Ishikawa (cell line): ENCODE data around the gene KRT27.
A peak's percentile ranks its signal among the peaks of the same experiment; 100 is the strongest.

ENCODE experiments used
- CEBPB ChIP-seq: IDR thresholded peaks from 2 replicates; pipeline ENCODE4 v1.6.1; 2012
- CREB1 ChIP-seq: IDR thresholded peaks from 2 replicates; pipeline ENCODE4 v1.6.1; 2012; ENCODE audit warnings: low read depth
- EGR1 ChIP-seq: IDR thresholded peaks from 2 replicates; pipeline ENCODE4 v1.6.1; 2012
- EP300 ChIP-seq: IDR thresholded peaks from 2 replicates; pipeline ENCODE4 v1.6.1; 2012; ENCODE audit warnings: borderline replicate concordance
- FOXM1 ChIP-seq: IDR thresholded peaks from 2 replicates; pipeline ENCODE4 v1.6.1; 2012; ENCODE audit warnings: low read depth, borderline replicate concordance
- NFIC ChIP-seq: IDR thresholded peaks from 2 replicates; pipeline ENCODE4 v1.6.1; 2012
- RAD21 ChIP-seq: IDR thresholded peaks from 2 replicates; pipeline ENCODE4 v1.6.1; 2012; ENCODE audit warnings: low read depth
- TAF1 ChIP-seq: IDR thresholded peaks from 2 replicates; pipeline ENCODE4 v1.6.1; 2012; ENCODE audit warnings: low read depth, mild to moderate bottlenecking
- TCF12 ChIP-seq: IDR thresholded peaks from 2 replicates; pipeline ENCODE4 v1.6.1; 2012; ENCODE audit warnings: low read depth
- TEAD4 ChIP-seq: IDR thresholded peaks from 2 replicates; pipeline ENCODE4 v1.6.1; 2012
- YY1 ChIP-seq: IDR thresholded peaks from 2 replicates; pipeline ENCODE4 v1.6.1; 2012; ENCODE audit warnings: low read depth
- ZBTB7A ChIP-seq: IDR thresholded peaks from 2 replicates; pipeline ENCODE4 v1.6.1; 2012; ENCODE audit warnings: low read depth
- TF ChIP-seq, protein P1 (sequence below): IDR thresholded peaks from 2 replicates; pipeline ENCODE4 v1.6.1; 2012
- TF ChIP-seq, protein P2 (sequence below): IDR thresholded peaks from 2 replicates; pipeline ENCODE4 v1.6.1; 2012
- TF ChIP-seq, protein P3 (sequence below): IDR thresholded peaks from 2 replicates; pipeline ENCODE4 v1.6.1; 2012; ENCODE audit warnings: low read depth, mild to moderate bottlenecking

Gene KRT27

DNA sequence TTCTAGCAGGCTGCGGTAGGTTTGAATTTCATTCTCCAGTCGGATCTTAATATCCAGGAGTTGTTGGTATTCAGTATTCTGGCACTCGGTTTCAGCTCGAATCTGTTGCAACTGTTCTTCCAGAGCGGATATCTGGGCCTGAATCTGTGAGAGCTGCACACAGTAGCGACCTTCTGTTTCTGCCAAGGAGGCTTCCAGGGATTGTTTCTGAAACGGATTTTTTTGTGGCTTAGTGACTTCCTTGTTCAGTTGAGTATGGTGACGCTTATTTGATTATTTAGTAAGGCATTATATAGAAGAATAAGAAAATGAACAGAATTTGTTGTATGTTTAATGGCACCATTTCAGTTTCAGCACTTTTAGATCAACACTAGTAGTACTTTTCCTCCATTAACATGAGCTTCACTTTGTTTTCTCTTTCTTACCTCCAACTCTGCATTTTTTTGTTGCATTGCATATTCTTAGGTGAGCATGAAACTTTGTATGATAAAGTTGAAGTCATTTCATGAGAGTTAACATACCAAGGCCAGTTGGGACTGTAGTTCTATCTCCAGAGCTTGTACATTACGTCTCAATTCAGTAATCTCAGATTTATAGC is 37.3 kb upstream of the KRT27 start:
- TF ChIP-seq TCF12 (no peak), EGR1 (no peak), FOXM1 (no peak), TAF1 (no peak), CREB1 (no peak), EP300 (no peak)
- TF ChIP-seq, protein P1, sequence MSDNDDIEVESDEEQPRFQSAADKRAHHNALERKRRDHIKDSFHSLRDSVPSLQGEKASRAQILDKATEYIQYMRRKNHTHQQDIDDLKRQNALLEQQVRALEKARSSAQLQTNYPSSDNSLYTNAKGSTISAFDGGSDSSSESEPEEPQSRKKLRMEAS = no peak

DNA sequence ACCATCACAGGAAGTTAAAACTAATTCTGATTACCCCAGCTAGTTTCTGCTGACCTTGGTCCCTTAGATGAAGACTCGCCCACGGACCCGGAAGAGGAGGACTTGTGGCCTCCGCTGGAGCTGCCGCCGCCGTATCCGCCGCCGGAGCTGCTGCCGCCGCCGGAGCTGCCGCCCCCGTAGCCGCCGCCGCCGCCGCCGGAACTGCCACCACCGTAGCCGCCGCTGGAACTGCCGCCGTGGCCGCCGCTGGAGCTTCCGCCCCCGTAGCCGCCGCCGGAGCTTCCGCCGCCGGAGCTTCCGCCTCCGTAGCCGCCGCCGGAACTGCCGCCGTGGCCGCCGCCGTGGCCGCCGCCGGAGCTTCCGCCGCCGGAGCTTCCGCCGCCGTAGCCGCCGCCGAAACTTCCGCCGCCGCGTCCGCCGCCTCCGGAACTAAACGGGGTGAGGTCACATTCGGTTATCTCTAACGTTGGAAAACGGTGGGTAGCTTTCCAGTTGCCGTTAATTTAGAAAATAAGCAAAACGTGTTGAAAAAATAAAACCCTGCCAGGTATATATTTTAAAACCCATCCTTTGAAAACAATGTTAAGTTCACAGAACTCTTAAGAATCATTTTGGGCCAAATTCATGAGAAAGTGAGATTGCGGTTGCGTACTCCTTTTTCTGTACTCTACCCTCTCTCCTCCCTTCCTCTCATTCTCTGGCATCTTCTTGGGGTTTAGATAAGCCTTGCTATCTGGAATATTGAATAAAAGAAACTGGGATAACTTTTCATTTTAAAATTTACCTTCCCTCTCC is 36.6 kb upstream of the KRT27 start:
- no peak for TF ChIP-seq ZBTB7A
- TF ChIP-seq RAD21 = no peak
- peak; percentile 77 for TF ChIP-seq EP300
- TF ChIP-seq EGR1 = peak; percentile 42; the same call in 1 of the 2 replicates
- no peak for TF ChIP-seq CEBPB
- TF ChIP-seq TAF1 = peak; percentile 27; the same call in 1 of the 2 replicates

DNA sequence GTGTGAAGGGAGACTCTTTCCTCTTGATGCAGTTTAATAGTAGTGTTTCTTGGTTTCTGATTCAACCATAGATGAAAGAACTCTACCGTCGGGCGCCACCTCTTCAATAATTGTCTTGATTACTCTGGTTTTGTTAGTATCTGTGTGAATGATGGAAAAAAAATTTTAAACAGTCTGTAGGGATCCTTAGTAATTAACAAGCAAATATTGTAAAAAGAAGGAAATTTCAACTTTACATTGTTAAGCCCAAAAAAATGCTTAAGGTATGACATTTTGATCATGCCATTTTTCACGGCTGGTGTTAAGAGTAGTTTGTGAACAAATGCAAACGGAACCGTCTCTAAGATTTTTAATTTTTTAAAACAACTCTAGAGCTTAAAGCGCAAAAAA is 36.0 kb upstream of the KRT27 start:
- TF ChIP-seq TCF12 = no peak
- no peak for TF ChIP-seq EGR1
- no peak for TF ChIP-seq NFIC
- TF ChIP-seq CEBPB = no peak
- TF ChIP-seq RAD21 = no peak
- no peak for TF ChIP-seq ZBTB7A
- no peak for TF ChIP-seq FOXM1
- no peak for TF ChIP-seq CREB1
- TF ChIP-seq, protein P1 = no peak
- no peak for TF ChIP-seq EP300
- no peak for TF ChIP-seq YY1
- TF ChIP-seq, protein P2, sequence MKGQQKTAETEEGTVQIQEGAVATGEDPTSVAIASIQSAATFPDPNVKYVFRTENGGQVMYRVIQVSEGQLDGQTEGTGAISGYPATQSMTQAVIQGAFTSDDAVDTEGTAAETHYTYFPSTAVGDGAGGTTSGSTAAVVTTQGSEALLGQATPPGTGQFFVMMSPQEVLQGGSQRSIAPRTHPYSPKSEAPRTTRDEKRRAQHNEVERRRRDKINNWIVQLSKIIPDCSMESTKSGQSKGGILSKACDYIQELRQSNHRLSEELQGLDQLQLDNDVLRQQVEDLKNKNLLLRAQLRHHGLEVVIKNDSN = no peak
- no peak for TF ChIP-seq TEAD4

DNA sequence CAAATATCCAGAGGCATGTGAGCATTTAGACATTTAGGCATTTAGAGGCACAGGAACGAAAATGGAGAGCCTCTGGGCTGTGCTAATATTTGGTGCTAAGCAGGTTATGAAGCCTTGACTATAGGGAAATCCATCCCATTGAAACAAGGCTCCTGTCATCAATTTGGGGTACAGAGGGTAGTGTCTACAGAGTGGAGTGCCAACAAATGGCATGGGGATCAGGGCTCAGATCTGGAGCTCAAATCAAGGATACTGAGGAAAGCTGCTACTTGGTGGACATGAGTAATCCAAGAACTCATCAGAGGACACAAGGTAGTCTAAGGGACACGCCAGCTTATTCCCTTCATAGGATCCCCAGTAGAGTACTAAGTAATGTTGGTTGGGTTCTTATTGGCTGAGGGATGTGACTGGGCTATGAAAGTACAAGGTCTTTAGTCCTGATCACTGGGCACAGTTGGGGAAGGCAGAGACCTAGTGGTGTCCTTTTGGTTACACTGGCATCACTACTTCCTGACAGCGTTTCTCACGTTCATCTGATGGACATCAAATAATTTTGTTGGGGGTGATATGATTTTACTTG is 34.8 kb upstream of the KRT27 start:
- TF ChIP-seq CREB1 = no peak
- no peak for TF ChIP-seq RAD21
- TF ChIP-seq EGR1 = no peak
- TF ChIP-seq FOXM1 = no peak
- TF ChIP-seq, protein P1 = no peak
- TF ChIP-seq NFIC = no peak
- TF ChIP-seq YY1 = no peak
- no peak for TF ChIP-seq ZBTB7A
- TF ChIP-seq CEBPB = no peak
- no peak for TF ChIP-seq TAF1
- TF ChIP-seq, protein P3, sequence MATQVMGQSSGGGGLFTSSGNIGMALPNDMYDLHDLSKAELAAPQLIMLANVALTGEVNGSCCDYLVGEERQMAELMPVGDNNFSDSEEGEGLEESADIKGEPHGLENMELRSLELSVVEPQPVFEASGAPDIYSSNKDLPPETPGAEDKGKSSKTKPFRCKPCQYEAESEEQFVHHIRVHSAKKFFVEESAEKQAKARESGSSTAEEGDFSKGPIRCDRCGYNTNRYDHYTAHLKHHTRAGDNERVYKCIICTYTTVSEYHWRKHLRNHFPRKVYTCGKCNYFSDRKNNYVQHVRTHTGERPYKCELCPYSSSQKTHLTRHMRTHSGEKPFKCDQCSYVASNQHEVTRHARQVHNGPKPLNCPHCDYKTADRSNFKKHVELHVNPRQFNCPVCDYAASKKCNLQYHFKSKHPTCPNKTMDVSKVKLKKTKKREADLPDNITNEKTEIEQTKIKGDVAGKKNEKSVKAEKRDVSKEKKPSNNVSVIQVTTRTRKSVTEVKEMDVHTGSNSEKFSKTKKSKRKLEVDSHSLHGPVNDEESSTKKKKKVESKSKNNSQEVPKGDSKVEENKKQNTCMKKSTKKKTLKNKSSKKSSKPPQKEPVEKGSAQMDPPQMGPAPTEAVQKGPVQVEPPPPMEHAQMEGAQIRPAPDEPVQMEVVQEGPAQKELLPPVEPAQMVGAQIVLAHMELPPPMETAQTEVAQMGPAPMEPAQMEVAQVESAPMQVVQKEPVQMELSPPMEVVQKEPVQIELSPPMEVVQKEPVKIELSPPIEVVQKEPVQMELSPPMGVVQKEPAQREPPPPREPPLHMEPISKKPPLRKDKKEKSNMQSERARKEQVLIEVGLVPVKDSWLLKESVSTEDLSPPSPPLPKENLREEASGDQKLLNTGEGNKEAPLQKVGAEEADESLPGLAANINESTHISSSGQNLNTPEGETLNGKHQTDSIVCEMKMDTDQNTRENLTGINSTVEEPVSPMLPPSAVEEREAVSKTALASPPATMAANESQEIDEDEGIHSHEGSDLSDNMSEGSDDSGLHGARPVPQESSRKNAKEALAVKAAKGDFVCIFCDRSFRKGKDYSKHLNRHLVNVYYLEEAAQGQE = no peak
- TF ChIP-seq, protein P2 = no peak
- no peak for TF ChIP-seq TCF12
- TF ChIP-seq EP300 = no peak
- TF ChIP-seq TEAD4 = no peak

DNA sequence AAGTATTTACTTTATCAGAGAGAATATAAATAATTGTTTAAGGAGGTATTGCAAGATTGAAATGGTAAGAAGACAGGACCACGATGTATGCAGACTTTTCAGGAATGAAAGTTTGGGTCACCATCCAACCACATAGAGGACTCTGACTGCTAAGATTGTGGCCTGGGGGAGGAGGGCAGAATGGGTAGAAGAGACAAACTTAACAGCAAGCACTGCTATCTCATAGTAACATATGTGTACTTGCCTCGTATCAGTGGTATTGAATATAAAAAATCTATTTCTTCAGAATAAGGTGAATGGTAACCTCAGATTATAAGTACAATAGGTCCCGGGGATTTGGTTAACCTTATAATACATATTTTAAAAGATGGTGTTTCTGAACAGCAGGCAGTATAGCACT is 34.2 kb upstream of the KRT27 start:
- TF ChIP-seq EGR1 (no peak), TAF1 (no peak), RAD21 (no peak), CEBPB (no peak), NFIC (no peak), TEAD4 (no peak), TCF12 (no peak), ZBTB7A (no peak), EP300 (no peak), YY1 (no peak), CREB1 (no peak), FOXM1 (no peak)
- TF ChIP-seq, protein P3 = no peak
- TF ChIP-seq, protein P2 = no peak
- TF ChIP-seq, protein P1 = no peak
